HG03060 (cell line): ENCODE results near the gene DNAJC3.
A peak's percentile ranks its signal among the peaks of the same experiment; 100 is the strongest.

Experiments used
- ATAC-seq: cut with Tn5 transposase; IDR thresholded peaks from one replicate; pipeline ENCODE4 v1.9.1; 2021; ENCODE audit warnings: low read depth, moderate number of reproducible peaks; ENCODE audit not compliant: unreplicated experiment

DNAJC3 gene, protein sequence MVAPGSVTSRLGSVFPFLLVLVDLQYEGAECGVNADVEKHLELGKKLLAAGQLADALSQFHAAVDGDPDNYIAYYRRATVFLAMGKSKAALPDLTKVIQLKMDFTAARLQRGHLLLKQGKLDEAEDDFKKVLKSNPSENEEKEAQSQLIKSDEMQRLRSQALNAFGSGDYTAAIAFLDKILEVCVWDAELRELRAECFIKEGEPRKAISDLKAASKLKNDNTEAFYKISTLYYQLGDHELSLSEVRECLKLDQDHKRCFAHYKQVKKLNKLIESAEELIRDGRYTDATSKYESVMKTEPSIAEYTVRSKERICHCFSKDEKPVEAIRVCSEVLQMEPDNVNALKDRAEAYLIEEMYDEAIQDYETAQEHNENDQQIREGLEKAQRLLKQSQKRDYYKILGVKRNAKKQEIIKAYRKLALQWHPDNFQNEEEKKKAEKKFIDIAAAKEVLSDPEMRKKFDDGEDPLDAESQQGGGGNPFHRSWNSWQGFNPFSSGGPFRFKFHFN

DNA sequence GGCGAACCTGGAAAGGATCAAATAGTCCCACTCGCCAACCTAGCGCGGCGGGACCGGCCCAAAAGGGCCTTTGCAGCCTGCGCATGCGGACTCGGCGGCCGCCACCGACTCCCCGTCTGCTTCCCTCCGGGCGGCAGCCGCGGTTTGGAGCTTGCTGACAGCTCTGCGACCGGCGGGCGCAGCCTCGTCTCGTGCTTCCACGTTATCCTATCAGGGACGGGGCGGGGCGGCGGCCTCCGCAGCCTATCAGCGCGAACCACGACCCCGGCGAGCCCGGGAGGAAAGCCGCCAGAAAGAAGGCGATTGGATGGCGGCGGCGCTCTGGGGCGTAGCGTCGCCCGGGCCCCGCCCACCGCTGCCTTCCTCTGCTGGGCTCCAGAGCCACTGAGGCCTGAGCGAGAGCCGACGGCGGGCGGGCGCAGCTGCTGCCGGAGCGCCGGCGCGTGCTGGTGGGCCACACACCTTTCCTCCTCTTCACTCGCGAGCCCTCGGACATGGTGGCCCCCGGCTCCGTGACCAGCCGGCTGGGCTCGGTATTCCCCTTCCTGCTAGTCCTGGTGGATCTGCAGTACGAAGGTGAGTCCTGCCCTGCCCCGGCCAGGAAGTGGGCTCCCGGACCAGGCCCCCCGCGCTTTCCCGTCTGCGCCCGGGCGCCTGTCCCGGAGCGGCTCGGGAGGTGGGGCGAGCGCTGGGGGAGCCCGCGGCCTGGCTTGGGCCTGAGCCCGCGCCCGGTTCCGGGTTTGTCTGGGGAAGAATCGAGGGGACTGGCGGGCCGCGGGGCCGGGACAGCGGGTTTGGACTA, at the start of gene DNAJC3:
Gene DNAJC3, plus strand, starts transcription at position 378 of the 802 bp plus-strand sequence. Its CDS starts 117 bp downstream, at position 495.
- ATAC-seq = peak; percentile 93

DNA sequence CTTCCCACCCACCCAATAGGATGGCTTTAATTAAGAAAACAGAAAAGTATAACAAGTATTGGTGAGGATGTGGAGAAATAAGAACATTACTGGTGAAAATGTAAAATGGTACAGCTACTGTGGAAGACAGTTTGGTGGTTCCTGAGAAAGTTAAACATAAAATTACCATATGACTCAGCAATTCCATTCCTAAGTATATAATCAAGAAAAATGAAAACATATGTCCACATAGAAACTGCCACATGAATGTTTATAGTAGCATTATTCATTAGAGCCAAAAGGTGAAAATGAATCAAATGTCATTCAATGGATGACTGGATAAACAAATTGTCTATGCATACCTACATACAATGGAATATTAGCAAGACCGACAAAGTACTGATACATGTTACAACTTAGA, 49.3 kb upstream of the DNAJC3 start:
- no peak for ATAC-seq

GRCh38 chr13:95628488-95628887, 48.5 kb upstream of the DNAJC3 start:
- ATAC-seq = no peak

GRCh38 chr13:95629071-95629470, 47.9 kb upstream of the DNAJC3 start:
- no peak for ATAC-seq

- no peak for ATAC-seq
These were observed 46.3 kb upstream of the DNAJC3 start for GRCh38 chr13:95630593-95630992.

GRCh38 chr13:95636853-95637252, 40.1 kb upstream of the DNAJC3 start:
- ATAC-seq = no peak

- ATAC-seq = no peak
These were observed 35.5 kb upstream of the DNAJC3 start for GRCh38 chr13:95641291-95642027.

- ATAC-seq = no peak
These were observed 34.8 kb upstream of the DNAJC3 start for GRCh38 chr13:95642028-95642621.

GRCh38 chr13:95642999-95643398, 33.9 kb upstream of the DNAJC3 start:
- ATAC-seq = no peak

GRCh38 chr13:95643571-95643935, 33.4 kb upstream of the DNAJC3 start:
- ATAC-seq = no peak

- ATAC-seq = no peak
These were observed 32.9 kb upstream of the DNAJC3 start for GRCh38 chr13:95643936-95644598.

DNA sequence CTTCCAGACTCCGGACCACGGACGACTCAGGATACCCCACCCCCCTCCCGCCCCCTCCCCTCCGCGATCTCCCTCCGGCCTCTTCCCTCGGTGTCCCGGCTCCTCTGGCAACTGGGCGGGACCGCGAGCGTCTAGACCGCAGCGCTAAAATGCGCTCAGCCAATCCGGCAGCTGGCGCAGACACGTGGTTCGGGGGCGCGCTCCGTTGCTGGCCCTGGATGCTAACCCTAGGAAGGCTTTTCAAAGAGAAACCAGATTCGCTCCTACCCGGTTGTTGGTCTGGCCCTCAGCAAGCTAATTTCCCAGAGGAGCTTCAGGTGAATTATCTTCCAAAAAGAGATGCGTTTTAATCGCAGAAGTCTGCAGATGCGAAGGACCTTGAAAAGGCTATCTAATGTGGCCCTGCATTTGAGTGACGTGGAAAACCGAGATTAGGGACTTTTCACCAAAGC, 32.3 kb upstream of the DNAJC3 start, which contains the start of gene DZIP1:
Gene DZIP1, minus strand, starts transcription at position 106 of the 452 bp plus-strand sequence. CDS start 2,677 bp downstream, outside the sequence.
- no peak for ATAC-seq

GRCh38 chr13:95647321-95647720, 29.6 kb upstream of the DNAJC3 start:
- no peak for ATAC-seq

- no peak for ATAC-seq
These were observed 26.2 kb upstream of the DNAJC3 start for GRCh38 chr13:95650696-95651095.

GRCh38 chr13:95652244-95652764, 24.6 kb upstream of the DNAJC3 start:
- no peak for ATAC-seq

- no peak for ATAC-seq
These were observed 24.1 kb upstream of the DNAJC3 start for GRCh38 chr13:95652821-95653220.

DNA sequence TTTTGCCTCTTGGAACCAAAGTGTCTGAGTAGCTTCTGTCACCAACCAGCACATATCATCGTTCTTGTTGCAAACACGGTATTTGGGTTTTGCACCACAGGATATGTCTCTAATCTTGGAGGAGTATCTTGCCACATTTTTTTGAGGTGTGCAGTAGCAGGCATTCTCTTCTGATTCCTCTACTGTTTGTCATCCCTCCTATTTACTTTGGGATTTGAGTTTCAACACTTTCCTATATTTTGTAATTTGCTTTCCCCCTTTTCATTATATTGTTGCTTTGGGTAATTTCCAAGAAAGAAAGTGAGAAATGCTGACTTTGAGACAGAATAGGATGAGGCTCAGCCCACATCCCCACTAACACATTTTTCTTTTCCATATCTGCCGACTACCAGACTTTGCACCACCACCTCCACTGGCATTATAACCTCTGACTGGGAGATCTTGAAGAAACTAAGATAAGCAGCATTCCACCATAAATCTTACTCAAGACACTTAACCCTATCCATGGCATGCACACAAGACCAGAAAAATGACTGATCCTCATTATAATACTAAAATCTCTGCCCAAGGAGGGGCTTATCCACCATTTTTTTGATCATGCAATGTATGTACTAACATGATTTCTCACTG, 20.4 kb upstream of the DNAJC3 start:
- ATAC-seq = no peak

DNA sequence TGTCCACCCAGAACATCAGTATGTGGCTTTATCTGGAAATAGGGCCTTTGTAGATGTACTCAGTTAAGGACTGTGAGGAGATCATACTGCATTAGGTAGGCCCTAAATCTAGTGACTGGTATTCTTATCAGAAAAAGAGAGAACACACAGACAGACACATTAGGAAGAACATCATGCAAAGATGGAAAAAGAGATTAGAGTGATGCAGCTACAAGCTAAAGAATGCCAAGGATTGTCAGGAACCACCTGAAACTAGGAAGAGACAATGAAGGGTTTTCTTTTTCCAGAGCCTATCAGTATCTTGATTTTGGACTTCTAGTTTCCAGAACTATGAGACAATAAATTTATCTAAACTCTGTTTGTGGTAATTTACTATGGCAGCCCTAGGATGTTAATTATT, 17.4 kb upstream of the DNAJC3 start:
- ATAC-seq = no peak

DNA sequence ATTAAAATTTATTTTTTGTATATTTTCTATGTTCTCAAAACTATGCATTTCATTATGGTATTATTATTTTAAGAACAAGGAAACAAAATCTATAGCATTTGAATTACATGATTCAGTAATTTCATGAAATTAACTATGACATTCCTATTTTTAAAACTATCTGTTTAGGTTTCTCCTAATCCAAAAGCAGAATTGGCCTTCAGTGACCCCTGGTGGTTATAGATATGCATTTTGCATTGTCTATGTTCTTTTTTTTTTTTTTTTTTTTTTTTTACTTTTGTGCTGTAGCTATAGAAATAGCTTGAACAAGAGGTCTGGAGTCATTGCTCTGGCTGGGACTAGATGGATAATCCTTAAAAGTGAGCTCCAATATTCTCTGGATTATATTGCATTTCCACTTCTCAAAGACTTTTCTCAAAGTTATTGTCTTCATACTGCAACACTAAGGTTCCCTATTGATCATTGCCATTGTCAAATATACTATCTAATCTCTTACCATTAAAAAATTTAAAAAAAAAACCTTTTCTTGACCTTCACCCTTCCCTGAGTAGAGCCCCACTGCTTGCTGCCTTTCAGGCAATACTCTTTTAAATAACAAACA, 15.9 kb upstream of the DNAJC3 start:
- ATAC-seq = no peak
